Astrocyte (in vitro differentiated cells and primary cell): ENCODE results near the gene CD28. TPM values are rescaled to one million over a fixed set of nuclear protein-coding genes. Genes with fewer than 3 reads are reported as not detected.
A peak's percentile ranks its signal among the peaks of the same experiment; 100 is the strongest.

ENCODE experiments used
- DNase-seq: peaks from one replicate; pipeline ENCODE4 v3.0.0-alpha.2; 2010; ENCODE audit warnings: low read depth
- FAIRE-seq: peaks from 2 replicates; lab custom pipeline; 2011; peaks lifted over from hg19 to GRCh38; lab: Jason Lieb, UNC
- H2AFZ ChIP-seq: 2 replicates; pipeline ENCODE4 v1.6.0; 2012; ENCODE audit warnings: low read depth, low read length, inconsistent platforms
- H3K27ac ChIP-seq: 2 replicates; pipeline ENCODE4 v1.5.1; 2011; ENCODE audit warnings: low read depth, low read length, inconsistent platforms
- H3K27me3 ChIP-seq: 2 replicates; pipeline ENCODE4 v1.6.0; 2011; ENCODE audit warnings: low read length, inconsistent platforms; ENCODE audit not compliant: insufficient read depth
- H3K36me3 ChIP-seq: 2 replicates; pipeline ENCODE4 v1.5.1; 2011; ENCODE audit warnings: low read length, inconsistent platforms; ENCODE audit not compliant: insufficient read depth
- H3K4me1 ChIP-seq: 2 replicates; pipeline ENCODE4 v1.5.1; 2011; ENCODE audit warnings: low read length, inconsistent platforms; ENCODE audit not compliant: insufficient read depth
- H3K4me2 ChIP-seq: 2 replicates; pipeline ENCODE4 v1.6.0; 2012; ENCODE audit warnings: low read length, inconsistent platforms
- H3K4me3 ChIP-seq: 2 replicates; pipeline ENCODE4 v1.5.1; 2011; ENCODE audit warnings: low read depth, mild to moderate bottlenecking, low read length, inconsistent platforms; ENCODE audit not compliant: insufficient read depth
- H3K79me2 ChIP-seq: 2 replicates; pipeline ENCODE4 v1.6.0; 2012; ENCODE audit warnings: mild to moderate bottlenecking, low read length, inconsistent platforms; ENCODE audit not compliant: insufficient read depth
- H3K9ac ChIP-seq: 2 replicates; pipeline ENCODE4 v1.6.0; 2012; ENCODE audit warnings: mild to moderate bottlenecking, low read length, inconsistent platforms
- H3K9me3 ChIP-seq: 2 replicates; pipeline ENCODE4 v1.5.1; 2012; ENCODE audit warnings: low read depth, mild to moderate bottlenecking, low read length, inconsistent platforms; ENCODE audit not compliant: insufficient read depth
- H4K20me1 ChIP-seq: 2 replicates; pipeline ENCODE4 v1.6.0; 2012; ENCODE audit warnings: low read length, inconsistent platforms; ENCODE audit not compliant: insufficient read depth
- H3K27ac Mint-ChIP-seq: one replicate; pipeline ENCODE4 v1.8.0; 2021; ENCODE audit warnings: mild to moderate bottlenecking, mixed read lengths; ENCODE audit not compliant: unreplicated experiment
- H3K27me3 Mint-ChIP-seq: one replicate; pipeline ENCODE4 v1.8.0; 2021; ENCODE audit warnings: low read depth, mixed read lengths; ENCODE audit not compliant: unreplicated experiment
- H3K36me3 Mint-ChIP-seq: one replicate; pipeline ENCODE4 v1.8.0; 2021; ENCODE audit warnings: low read depth, mixed read lengths; ENCODE audit not compliant: unreplicated experiment
- H3K4me1 Mint-ChIP-seq: one replicate; pipeline ENCODE4 v1.8.0; 2021; ENCODE audit warnings: low read depth, mixed read lengths; ENCODE audit not compliant: unreplicated experiment
- H3K4me3 Mint-ChIP-seq: one replicate; pipeline ENCODE4 v1.8.0; 2021; ENCODE audit warnings: mild to moderate bottlenecking, moderate library complexity, mixed read lengths; ENCODE audit not compliant: unreplicated experiment
- H3K9me3 Mint-ChIP-seq: one replicate; pipeline ENCODE4 v1.8.0; 2021; ENCODE audit warnings: mild to moderate bottlenecking, mixed read lengths; ENCODE audit not compliant: unreplicated experiment
- EZH2 ChIP-seq: IDR thresholded peaks from 2 replicates; pipeline ENCODE4 v1.6.1; 2012; ENCODE audit warnings: mild to moderate bottlenecking, low read length, inconsistent platforms; ENCODE audit not compliant: insufficient read depth
- total RNA-seq: library from RNA; stranded (reverse); gene quantifications from 2 replicates; pipeline ENCODE4 v1.2.1, GENCODE V29; 2021
- TF ChIP-seq, protein P1 (sequence below): IDR thresholded peaks from 2 replicates; pipeline ENCODE4 v1.5.1; 2011; ENCODE audit warnings: low read depth, mild to moderate bottlenecking, inconsistent platforms, low read length, moderate library complexity; ENCODE audit not compliant: insufficient read depth

The CD28 gene
- total RNA-seq, 1 donor from 2014 or later = not detected

DNA sequence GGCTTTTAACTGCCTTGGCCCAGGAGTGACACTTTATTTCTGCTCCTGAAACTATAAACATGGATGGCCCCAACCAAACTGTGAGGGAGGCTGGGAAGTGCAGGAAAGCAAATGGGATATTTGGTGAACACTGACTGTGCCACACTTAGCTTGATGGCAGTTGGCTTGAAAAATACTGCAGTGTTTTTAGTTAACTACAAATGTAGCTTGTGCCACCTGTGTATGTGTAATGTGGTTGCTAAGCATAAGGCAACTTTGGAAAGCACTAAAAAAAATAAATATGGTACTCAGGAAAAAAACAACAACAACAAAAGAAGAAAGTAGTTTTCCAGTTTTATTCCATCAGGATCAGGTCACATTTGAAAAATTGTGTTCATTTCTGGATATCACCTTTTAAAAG, 73.8 kb downstream of the CD28 start:
- DNase-seq (no peak), FAIRE-seq (no peak)
- Histone ChIP-seq H3K4me1 (peaks cover 28% of the 10 kb centered on the region), H3K9ac (no peak overlapping the region), H3K79me2 (no peaks in the 10 kb centered on the region), H3K4me3 (no peak overlapping the region), H2AFZ (no peak overlapping the region), H3K4me2 (no peak overlapping the region), H3K36me3 (no peaks in the 10 kb centered on the region), H4K20me1 (no peaks in the 10 kb centered on the region), H3K27ac (no peak overlapping the region), H3K9me3 (no peaks in the 10 kb centered on the region), H3K27me3 (no peaks in the 10 kb centered on the region)
- Mint-ChIP-seq H3K27me3 (no peaks in the 10 kb centered on the region), H3K27ac (no peak overlapping the region), H3K36me3 (no peaks in the 10 kb centered on the region), H3K4me1 (peaks cover 28% of the 10 kb centered on the region), H3K9me3 (no peaks in the 10 kb centered on the region), H3K4me3 (no peak overlapping the region)
- no peak for TF ChIP-seq EZH2
- TF ChIP-seq, protein P1, sequence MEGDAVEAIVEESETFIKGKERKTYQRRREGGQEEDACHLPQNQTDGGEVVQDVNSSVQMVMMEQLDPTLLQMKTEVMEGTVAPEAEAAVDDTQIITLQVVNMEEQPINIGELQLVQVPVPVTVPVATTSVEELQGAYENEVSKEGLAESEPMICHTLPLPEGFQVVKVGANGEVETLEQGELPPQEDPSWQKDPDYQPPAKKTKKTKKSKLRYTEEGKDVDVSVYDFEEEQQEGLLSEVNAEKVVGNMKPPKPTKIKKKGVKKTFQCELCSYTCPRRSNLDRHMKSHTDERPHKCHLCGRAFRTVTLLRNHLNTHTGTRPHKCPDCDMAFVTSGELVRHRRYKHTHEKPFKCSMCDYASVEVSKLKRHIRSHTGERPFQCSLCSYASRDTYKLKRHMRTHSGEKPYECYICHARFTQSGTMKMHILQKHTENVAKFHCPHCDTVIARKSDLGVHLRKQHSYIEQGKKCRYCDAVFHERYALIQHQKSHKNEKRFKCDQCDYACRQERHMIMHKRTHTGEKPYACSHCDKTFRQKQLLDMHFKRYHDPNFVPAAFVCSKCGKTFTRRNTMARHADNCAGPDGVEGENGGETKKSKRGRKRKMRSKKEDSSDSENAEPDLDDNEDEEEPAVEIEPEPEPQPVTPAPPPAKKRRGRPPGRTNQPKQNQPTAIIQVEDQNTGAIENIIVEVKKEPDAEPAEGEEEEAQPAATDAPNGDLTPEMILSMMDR = no peak

- DNase-seq = no peak
- Mint-ChIP-seq H3K36me3 (no peaks in the 10 kb centered on the region), H3K4me3 (no peak overlapping the region), H3K27me3 (no peaks in the 10 kb centered on the region), H3K27ac (no peak overlapping the region), H3K9me3 (no peaks in the 10 kb centered on the region), H3K4me1 (peaks cover 21% of the 10 kb centered on the region)
- H3K27me3 ChIP-seq = no peaks in the 10 kb centered on the region
- no peaks in the 10 kb centered on the region for H3K9me3 ChIP-seq
- no peak overlapping the region for H3K9ac ChIP-seq
- H3K79me2 ChIP-seq = no peaks in the 10 kb centered on the region
- no peak overlapping the region for H3K4me3 ChIP-seq
- no peak overlapping the region for H2AFZ ChIP-seq
- peaks cover 22% of the 10 kb centered on the region for H3K4me1 ChIP-seq
- no peak for FAIRE-seq
- H3K4me2 ChIP-seq = no peak overlapping the region
- no peaks in the 10 kb centered on the region for H4K20me1 ChIP-seq
- H3K27ac ChIP-seq = no peak overlapping the region
- no peaks in the 10 kb centered on the region for H3K36me3 ChIP-seq
- TF ChIP-seq, protein P1 = no peak
- TF ChIP-seq EZH2 = no peak
These were observed 74.7 kb downstream of the CD28 start for GRCh38 chr2:203781151-203781550.

DNA sequence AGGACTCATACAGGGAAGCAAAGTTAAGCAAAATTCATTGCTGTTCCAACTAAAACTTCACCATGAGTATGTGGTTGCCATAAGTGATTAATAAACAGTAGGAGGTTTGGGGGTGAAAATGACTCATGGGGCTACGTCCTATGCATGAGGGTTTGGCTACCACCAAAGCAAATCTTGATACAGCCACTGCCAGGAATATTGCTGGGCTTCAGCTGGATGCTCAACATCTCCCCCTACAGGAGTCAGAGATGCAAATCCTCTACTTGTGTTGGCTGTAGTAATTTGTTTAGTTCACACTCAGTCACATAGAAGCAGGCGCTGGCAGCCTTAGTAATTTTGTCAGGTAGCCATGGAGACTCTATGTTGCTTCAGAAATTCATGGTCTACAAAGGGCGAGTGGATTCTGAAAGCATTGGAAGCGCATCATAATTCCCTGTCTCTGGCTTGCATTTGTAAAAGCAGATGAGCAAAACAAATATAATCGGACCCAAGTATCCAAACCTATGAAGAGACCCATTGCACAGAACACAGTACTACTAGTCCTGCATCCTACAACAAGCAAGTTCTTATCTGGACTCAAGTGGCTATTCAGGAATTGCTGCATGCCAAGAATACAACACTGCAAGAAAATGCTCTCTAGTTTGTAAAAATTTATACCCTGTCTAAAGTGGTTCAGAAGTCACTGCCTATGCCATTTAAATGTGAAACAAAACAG, 76.0 kb downstream of the CD28 start:
- H3K9ac ChIP-seq = peak overlapping the region; percentile 71
- no peak overlapping the region for H3K4me3 ChIP-seq
- H3K79me2 ChIP-seq = no peaks in the 10 kb centered on the region
- no peaks in the 10 kb centered on the region for H4K20me1 ChIP-seq
- H3K4me2 ChIP-seq = peak overlapping the region; percentile 16
- Mint-ChIP-seq H3K36me3 (peaks cover 2% of the 10 kb centered on the region), H3K27me3 (no peaks in the 10 kb centered on the region), H3K27ac (peak overlapping the region; percentile 92), H3K9me3 (no peaks in the 10 kb centered on the region), H3K4me3 (no peak overlapping the region), H3K4me1 (peaks cover 28% of the 10 kb centered on the region)
- TF ChIP-seq, protein P1 = peak; percentile 98
- no peak for TF ChIP-seq EZH2
- FAIRE-seq (peak; percentile 99), DNase-seq (peak; percentile 98)
- H3K9me3 ChIP-seq = no peaks in the 10 kb centered on the region
- H3K27me3 ChIP-seq = no peaks in the 10 kb centered on the region
- no peaks in the 10 kb centered on the region for H3K36me3 ChIP-seq
- H3K27ac ChIP-seq = peak overlapping the region; percentile 79
- peaks cover 22% of the 10 kb centered on the region for H3K4me1 ChIP-seq
- no peak overlapping the region for H2AFZ ChIP-seq
